DOHH2 (cell line): ENCODE measurements around the gene MYG1.

ENCODE experiments used
- H3F3A ChIP-seq: fragments of 200-600 bp; sonication (generic), shearing (Covaris generic); 2 replicates; pipeline ENCODE4 v1.6.0; 2016; ENCODE audit warnings: antibody characterized with exemption, mild to moderate bottlenecking; ENCODE audit not compliant: control insufficient read depth, insufficient read depth
- H3K27ac ChIP-seq: fragments of 200-600 bp; sonication (generic); 2 replicates; pipeline ENCODE4 v1.5.1; 2014; ENCODE audit warnings: low read depth, mild to moderate bottlenecking, low read length, moderate library complexity
- H3K27me3 ChIP-seq: fragments of 200-600 bp; sonication (generic); 2 replicates; pipeline ENCODE4 v1.6.1; 2014; ENCODE audit warnings: mild to moderate bottlenecking, low read length, mixed read lengths; ENCODE audit not compliant: control insufficient read depth
- H3K36me3 ChIP-seq: fragments of 200-600 bp; sonication (generic); 2 replicates; pipeline ENCODE4 v1.6.1; 2014; ENCODE audit warnings: mild to moderate bottlenecking, low read length, moderate library complexity, mixed read lengths; ENCODE audit not compliant: control insufficient read depth
- H3K4me1 ChIP-seq: fragments of 200-600 bp; sonication (generic); 2 replicates; pipeline ENCODE4 v1.6.1; 2014; ENCODE audit warnings: mild to moderate bottlenecking, low read length, mixed read lengths; ENCODE audit not compliant: control insufficient read depth
- H3K4me2 ChIP-seq: fragments of 200-600 bp; sonication (generic); 2 replicates; pipeline ENCODE4 v1.6.0; 2014; ENCODE audit warnings: mild to moderate bottlenecking, low read length, moderate library complexity
- H3K4me3 ChIP-seq: fragments of 200-600 bp; sonication (generic); 2 replicates; pipeline ENCODE4 v1.5.1; 2014; ENCODE audit warnings: mild to moderate bottlenecking, low read length, mixed read lengths
- H3K79me2 ChIP-seq: fragments of 200-600 bp; sonication (generic); 2 replicates; pipeline ENCODE4 v1.6.1; 2014; ENCODE audit warnings: mild to moderate bottlenecking, low read length, mixed read lengths; ENCODE audit not compliant: control insufficient read depth
- H3K9me2 ChIP-seq: fragments of 200-600 bp; sonication (generic); replicated peaks from 2 replicates; pipeline ENCODE4 v1.6.1; 2014; ENCODE audit warnings: mild to moderate bottlenecking, low read length, mixed read lengths; ENCODE audit not compliant: control insufficient read depth
- H3K9me3 ChIP-seq: fragments of 200-600 bp; sonication (generic); 2 replicates; pipeline ENCODE4 v1.6.1; 2014; ENCODE audit warnings: antibody characterized with exemption, low read length, mixed read lengths; ENCODE audit not compliant: control insufficient read depth, insufficient read depth
- H4K20me1 ChIP-seq: fragments of 200-600 bp; sonication (generic); 2 replicates; pipeline ENCODE4 v1.6.0; 2014; ENCODE audit warnings: low read depth, mild to moderate bottlenecking, antibody characterized with exemption, low read length, moderate library complexity; ENCODE audit not compliant: control insufficient read depth, insufficient read depth
- CTCF ChIP-seq: fragments of 200-600 bp; sonication (generic); IDR thresholded peaks from one replicate; pipeline ENCODE4 v1.5.1; 2014; ENCODE audit warnings: antibody characterized with exemption, mild to moderate bottlenecking, low read depth, low read length; ENCODE audit not compliant: poor library complexity, severe bottlenecking
- EZH2phosphoT487 ChIP-seq: fragments of 200-600 bp; sonication (generic); IDR thresholded peaks from 2 replicates; pipeline ENCODE4 v1.6.1; 2017; ENCODE audit warnings: borderline replicate concordance, mild to moderate bottlenecking, antibody characterized with exemption, low read length, moderate library complexity, mixed read lengths

Gene MYG1

GRCh38 chr12:53288322-53288721 is 11.2 kb upstream of the MYG1 start:
- Histone ChIP-seq H3K9me3 (no peaks in the 10 kb centered on the region), H3F3A (peaks cover 4% of the 10 kb centered on the region; the same call in 1 of the 2 replicates), H3K27ac (no peak overlapping the region), H3K4me1 (no peaks in the 10 kb centered on the region), H3K4me3 (no peak overlapping the region), H3K36me3 (peaks cover 80% of the 10 kb centered on the region), H3K9me2 (no peaks in the 10 kb centered on the region), H3K79me2 (no peaks in the 10 kb centered on the region; the same call in 1 of the 2 replicates), H3K27me3 (no peaks in the 10 kb centered on the region), H3K4me2 (no peak overlapping the region), H4K20me1 (no peaks in the 10 kb centered on the region)
- TF ChIP-seq EZH2phosphoT487, result no peak

GRCh38 chr12:53289891-53290290 is 9.6 kb upstream of the MYG1 start:
- Histone ChIP-seq H3K9me3 (no peaks in the 10 kb centered on the region), H3F3A (peaks cover 13% of the 10 kb centered on the region), H3K4me1 (peaks cover 4% of the 10 kb centered on the region), H3K4me2 (no peak overlapping the region), H3K9me2 (no peaks in the 10 kb centered on the region), H3K27ac (no peak overlapping the region), H4K20me1 (no peaks in the 10 kb centered on the region), H3K36me3 (peaks cover 79% of the 10 kb centered on the region), H3K4me3 (no peak overlapping the region), H3K79me2 (no peaks in the 10 kb centered on the region; the same call in 1 of the 2 replicates), H3K27me3 (no peaks in the 10 kb centered on the region)
- TF ChIP-seq EZH2phosphoT487 (no peak), CTCF (no peak)

- no peaks in the 10 kb centered on the region for H3K9me2 ChIP-seq
- H3K4me3 ChIP-seq, result no peak overlapping the region
- H3K27me3 ChIP-seq, result no peaks in the 10 kb centered on the region
- no peak overlapping the region for H3K4me2 ChIP-seq
- H3K9me3 ChIP-seq, result no peaks in the 10 kb centered on the region
- peaks cover 7% of the 10 kb centered on the region for H3K4me1 ChIP-seq
- H3F3A ChIP-seq, result peaks cover 14% of the 10 kb centered on the region
- H4K20me1 ChIP-seq, result no peaks in the 10 kb centered on the region
- H3K79me2 ChIP-seq, result peaks cover 4% of the 10 kb centered on the region
- peaks cover 79% of the 10 kb centered on the region for H3K36me3 ChIP-seq
- no peak for TF ChIP-seq EZH2phosphoT487
- TF ChIP-seq CTCF, result no peak
- H3K27ac ChIP-seq, result no peak overlapping the region
Observed at GRCh38 chr12:53290661-53291060, 8.8 kb upstream of the MYG1 start.

- Histone ChIP-seq H3K4me1 (peaks cover 18% of the 10 kb centered on the region), H3K27me3 (no peaks in the 10 kb centered on the region), H3F3A (peaks cover 14% of the 10 kb centered on the region), H3K9me3 (no peaks in the 10 kb centered on the region), H3K4me3 (no peak overlapping the region), H3K79me2 (peaks cover 21% of the 10 kb centered on the region), H3K9me2 (no peaks in the 10 kb centered on the region), H3K36me3 (peaks cover 86% of the 10 kb centered on the region), H3K4me2 (no peak overlapping the region), H3K27ac (no peak overlapping the region), H4K20me1 (no peaks in the 10 kb centered on the region)
- TF ChIP-seq EZH2phosphoT487, result no peak
- no peak for TF ChIP-seq CTCF
Observed at GRCh38 chr12:53292426-53292825, 7.1 kb upstream of the MYG1 start.
